H9 (cell line): ENCODE results near the gene AFAP1. TPM values are rescaled to one million over a fixed set of nuclear protein-coding genes. Genes with fewer than 3 reads are reported as not detected.

Source experiments
- DNase-seq: peaks from one replicate; pipeline ENCODE4 v3.0.0-alpha.2; 2017
- H2AFZ ChIP-seq: one replicate; pipeline ENCODE4 v1.6.1; 2013; ENCODE audit warnings: mild to moderate bottlenecking, low read length, control low read depth, moderate library complexity
- H2AK5ac ChIP-seq: 2 replicates; pipeline ENCODE4 v1.6.1; 2013; ENCODE audit warnings: low read length, control low read depth, mixed read lengths; ENCODE audit not compliant: insufficient read length
- H2BK120ac ChIP-seq: one replicate; pipeline ENCODE4 v1.6.1; 2013; ENCODE audit warnings: low read depth, mild to moderate bottlenecking, low read length, control low read depth, inconsistent platforms; ENCODE audit not compliant: poor library complexity, severe bottlenecking
- H2BK12ac ChIP-seq: 2 replicates; pipeline ENCODE4 v1.6.1; 2013; ENCODE audit warnings: low read length, control low read depth, mixed read lengths, low read depth; ENCODE audit not compliant: insufficient read length
- H2BK15ac ChIP-seq: 2 replicates; pipeline ENCODE4 v1.6.1; 2013; ENCODE audit warnings: low read depth, low read length, control low read depth
- H2BK20ac ChIP-seq: one replicate; pipeline ENCODE4 v1.6.1; 2013; ENCODE audit warnings: low read depth, mild to moderate bottlenecking, low read length, control low read depth, inconsistent platforms; ENCODE audit not compliant: poor library complexity, severe bottlenecking
- H2BK5ac ChIP-seq: 2 replicates; pipeline ENCODE4 v1.6.1; 2013; ENCODE audit warnings: low read length, control low read depth, mixed read lengths; ENCODE audit not compliant: insufficient read length
- H3K14ac ChIP-seq: 2 replicates; pipeline ENCODE4 v1.6.1; 2013; ENCODE audit warnings: low read length, control low read depth; ENCODE audit not compliant: insufficient read depth
- H3K18ac ChIP-seq: 2 replicates; pipeline ENCODE4 v1.6.1; 2013; ENCODE audit warnings: low read depth, mild to moderate bottlenecking, mixed read lengths, low read length, control low read depth; ENCODE audit not compliant: insufficient read length
- H3K23ac ChIP-seq: 2 replicates; pipeline ENCODE4 v1.6.1; 2013; ENCODE audit warnings: low read length, control low read depth, mixed read lengths, low read depth; ENCODE audit not compliant: insufficient read length
- H3K23me2 ChIP-seq: 2 replicates; pipeline ENCODE4 v1.6.1; 2013; ENCODE audit warnings: low read depth, mild to moderate bottlenecking, mixed read lengths, low read length, control low read depth; ENCODE audit not compliant: insufficient read length, poor library complexity, severe bottlenecking
- H3K27ac ChIP-seq: 2 replicates; pipeline ENCODE4 v1.5.1; 2013; ENCODE audit warnings: low read length, control low read depth, mixed read lengths, low read depth; ENCODE audit not compliant: insufficient read length
- H3K27me3 ChIP-seq: 2 replicates; pipeline ENCODE4 v1.6.1; 2013; ENCODE audit warnings: low read length, control low read depth, inconsistent platforms; ENCODE audit not compliant: insufficient read depth
- H3K4ac ChIP-seq: 2 replicates; pipeline ENCODE4 v1.6.1; 2013; ENCODE audit warnings: low read depth, mild to moderate bottlenecking, control low read depth, inconsistent platforms, low read length, moderate library complexity
- H3K4me1 ChIP-seq: 2 replicates; pipeline ENCODE4 v1.6.1; 2013; ENCODE audit warnings: low read length, control low read depth, inconsistent platforms; ENCODE audit not compliant: insufficient read depth
- H3K4me2 ChIP-seq: 2 replicates; pipeline ENCODE4 v1.6.1; 2013; ENCODE audit warnings: low read length, control low read depth, mixed read lengths; ENCODE audit not compliant: insufficient read length, insufficient read depth
- H3K56ac ChIP-seq: 2 replicates; pipeline ENCODE4 v1.6.1; 2013; ENCODE audit warnings: low read depth, mild to moderate bottlenecking, mixed read lengths, low read length, control low read depth; ENCODE audit not compliant: insufficient read length
- H3K79me1 ChIP-seq: 2 replicates; pipeline ENCODE4 v1.6.1; 2013; ENCODE audit warnings: low read depth, mild to moderate bottlenecking, moderate library complexity, low read length, control low read depth, inconsistent platforms; ENCODE audit not compliant: insufficient read depth, poor library complexity, severe bottlenecking
- H3K79me2 ChIP-seq: 2 replicates; pipeline ENCODE4 v1.6.1; 2013; ENCODE audit warnings: low read length, control low read depth, inconsistent platforms; ENCODE audit not compliant: insufficient read depth
- H3K9ac ChIP-seq: 2 replicates; pipeline ENCODE4 v1.6.1; 2013; ENCODE audit warnings: low read length, control low read depth, mixed read lengths; ENCODE audit not compliant: insufficient read length; ENCODE audit errors: extremely low read depth
- H3K9me3 ChIP-seq: one replicate; pipeline ENCODE4 v1.6.1; 2013; ENCODE audit warnings: low read depth, low read length, inconsistent platforms; ENCODE audit not compliant: control insufficient read depth
- H3T11ph ChIP-seq: one replicate; pipeline ENCODE4 v1.6.1; 2013; ENCODE audit warnings: mild to moderate bottlenecking, low read length, control low read depth, inconsistent platforms
- H4K20me1 ChIP-seq: one replicate; pipeline ENCODE4 v1.6.1; 2013; ENCODE audit not compliant: control insufficient read depth, insufficient read length, insufficient read depth
- H4K5ac ChIP-seq: 2 replicates; pipeline ENCODE4 v1.6.1; 2013; ENCODE audit warnings: low read depth, mild to moderate bottlenecking, mixed read lengths, low read length, control low read depth; ENCODE audit not compliant: insufficient read length
- H4K8ac ChIP-seq: replicated peaks from 2 replicates; pipeline ENCODE4 v1.6.1; 2013; ENCODE audit warnings: low read length, control low read depth, mixed read lengths, low read depth; ENCODE audit not compliant: insufficient read length
- H4K91ac ChIP-seq: 2 replicates; pipeline ENCODE4 v1.6.1; 2013; ENCODE audit warnings: low read depth, mild to moderate bottlenecking, moderate library complexity, mixed read lengths, low read length, control low read depth; ENCODE audit not compliant: insufficient read length
- H3K27ac Mint-ChIP-seq, 3 experiments: 2 replicates in 2 of 3; 3 replicates in 1 of 3; pipeline ENCODE4 v1.8.0; 2020 to 2021; ENCODE audit warnings: mixed read lengths in 3 of 3, mild to moderate bottlenecking in 1 of 3, moderate library complexity in 1 of 3
- H3K27me3 Mint-ChIP-seq: 2 replicates; pipeline ENCODE4 v1.8.0; 2021; ENCODE audit warnings: low read depth, mild to moderate bottlenecking, moderate library complexity, mixed read lengths
- H3K36me3 Mint-ChIP-seq, 3 experiments: 2 replicates in 2 of 3; 3 replicates in 1 of 3; pipeline ENCODE4 v1.8.0; 2020 to 2021; ENCODE audit warnings: low read depth in 3 of 3, mixed read lengths in 3 of 3; ENCODE audit not compliant: insufficient read depth in 1 of 3
- H3K4me1 Mint-ChIP-seq, 2 experiments: 2 replicates each; pipeline ENCODE4 v1.8.0; 2020; ENCODE audit warnings: mixed read lengths in 2 of 2
- H3K4me3 Mint-ChIP-seq, 2 experiments: 2 replicates in 1 of 2; 3 replicates in 1 of 2; pipeline ENCODE4 v1.8.0; 2020 to 2021; ENCODE audit warnings: mild to moderate bottlenecking in 2 of 2, mixed read lengths in 2 of 2, moderate library complexity in 1 of 2
- H3K9me3 Mint-ChIP-seq, 2 experiments: 2 replicates in 1 of 2; 3 replicates in 1 of 2; pipeline ENCODE4 v1.8.0; 2020; ENCODE audit warnings: mild to moderate bottlenecking in 2 of 2, mixed read lengths in 2 of 2, moderate library complexity in 1 of 2
- CTCF ChIP-seq: fragments of 200-600 bp; sonication (generic); conservative IDR thresholded peaks from 3 replicates; pipeline ENCODE4 v1.8.0; 2021; ENCODE audit warnings: antibody characterized with exemption, mild to moderate bottlenecking
- WGBS: extraction: QIAGEN DNeasy Blood & Tissue Kit; methylation state at CpG from one replicate; pipeline ENCODE4 v1.1.7; 2013; ENCODE audit warnings: missing lambda C conversion rate, low lambda C conversion rate, mixed read lengths; ENCODE audit not compliant: insufficient read length; ENCODE audit errors: extremely low coverage; 5-methylcytosine and 5-hydroxymethylcytosine counted together
- total RNA-seq: library from RNA; stranded (reverse); gene quantifications from 2 replicates; pipeline ENCODE4 v1.2.1, GENCODE V29; 2021

AFAP1 gene
- total RNA-seq, 1 experiment from 2014 or later: 6.5 TPM

DNA sequence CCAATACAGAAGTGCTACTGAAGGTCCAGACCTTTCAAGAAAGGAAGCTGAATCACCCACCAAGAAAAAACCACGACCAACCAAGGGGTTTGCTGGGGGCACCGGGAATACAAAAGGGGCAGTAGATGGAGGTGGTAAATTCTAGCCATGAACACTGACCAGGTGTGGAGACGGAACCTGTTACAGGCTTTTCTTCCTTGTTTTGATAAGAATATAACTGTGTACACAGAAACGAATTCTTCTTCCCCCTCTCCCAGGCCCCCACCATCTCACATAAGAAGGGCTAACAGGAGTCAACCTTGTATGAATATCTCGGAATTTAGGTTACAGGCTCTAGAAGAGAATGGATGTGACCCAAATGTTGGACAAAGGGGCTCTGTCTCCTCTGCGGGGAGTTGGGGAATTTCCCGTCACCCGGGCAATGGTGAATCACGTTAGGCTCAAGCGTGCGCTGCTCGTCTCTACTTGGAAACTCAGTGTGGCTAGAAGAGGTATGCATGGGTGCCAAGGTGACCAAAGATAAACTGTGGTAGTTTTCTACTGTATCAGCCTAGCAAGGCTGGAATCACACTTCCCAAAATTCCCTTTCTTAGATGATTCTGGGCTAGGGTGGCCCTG, 87.0 kb downstream of the AFAP1 start:
- no peak overlapping the region for H3K14ac ChIP-seq

More for the DNA sequence above, 87.0 kb downstream of the AFAP1 start:
- Histone ChIP-seq H3K23me2 (no peaks in the 10 kb centered on the region), H3K4me1 (no peaks in the 10 kb centered on the region; the same call in 1 of the 2 replicates), H3K79me1 (no peaks in the 10 kb centered on the region), H3K79me2 (no peaks in the 10 kb centered on the region), H2BK15ac (no peak overlapping the region), H3K23ac (no peak overlapping the region), H3K56ac (no peak overlapping the region), H4K8ac (no peak overlapping the region), H4K20me1 (no peaks in the 10 kb centered on the region), H2BK20ac (no peak overlapping the region), H2AFZ (no peak overlapping the region), H4K91ac (no peak overlapping the region), H3K9me3 (no peaks in the 10 kb centered on the region), H2BK12ac (no peak overlapping the region), H2BK120ac (no peak overlapping the region), H4K5ac (no peak overlapping the region), H3K4me2 (no peak overlapping the region), H2AK5ac (no peak overlapping the region), H3K27ac (no peak overlapping the region), H3K4ac (no peak overlapping the region), H3K18ac (no peak overlapping the region), H3K9ac (no peak overlapping the region), H3K27me3 (no peaks in the 10 kb centered on the region), H3T11ph (no peak overlapping the region), H2BK5ac (no peak overlapping the region)
- DNase-seq: no peak
- Mint-ChIP-seq H3K4me3 (no peak overlapping the region), H3K9me3 (no peaks in the 10 kb centered on the region), H3K27ac (no peak overlapping the region), H3K4me1 (peaks cover 4 to 19% of the 10 kb centered on the region in 2 experiments), H3K27me3 (no peaks in the 10 kb centered on the region), H3K36me3 (peaks cover 0 to 15% (median 6%) of the 10 kb centered on the region in 3 experiments; a peak in 5 of 7 replicates)
- no peak for TF ChIP-seq CTCF
- WGBS: no CpG with 5 or more reads among the region's 12 CpGs
